K562 (cell line): ENCODE results near the gene KLHDC10. TPM values are rescaled to one million over a fixed set of nuclear protein-coding genes. Genes with fewer than 3 reads are reported as not detected.

Experiments
- DACH1 ChIP-seq: fragments of 450-650 bp; IDR thresholded peaks from 2 replicates; pipeline ENCODE4 v1.6.1; 2018; ENCODE audit not compliant: partially characterized antibody
- GATAD2B ChIP-seq: fragments of 450-650 bp; IDR thresholded peaks from 2 replicates; pipeline ENCODE4 v1.6.1; 2017; ENCODE audit warnings: mild to moderate bottlenecking, borderline replicate concordance
- HOMEZ ChIP-seq: fragments of 250-450 bp; sonication (Bioruptor Pico); IDR thresholded peaks from 2 replicates; pipeline ENCODE4 v1.4.0; 2020; ENCODE audit warnings: mild to moderate bottlenecking, moderate library complexity
- KHSRP ChIP-seq: fragments of 450-650 bp; IDR thresholded peaks from 2 replicates; pipeline ENCODE4 v1.6.1; 2017
- MGA ChIP-seq: fragments of 450-650 bp; IDR thresholded peaks from 2 replicates; pipeline ENCODE4 v1.6.1; 2016; ENCODE audit warnings: mild to moderate bottlenecking, moderate library complexity
- MITF ChIP-seq: IDR thresholded peaks from 2 replicates; pipeline ENCODE4 v1.6.1; 2014; ENCODE audit warnings: antibody characterized with exemption
- MLX ChIP-seq, 2 experiments: fragments of 450-650 bp in 1 of 2; sonication (generic) in 1 of 2; formaldehyde crosslinking; conservative IDR thresholded peaks; 2 replicates each; pipeline versions ENCODE4 v1.4.0 to v1.8.1; 2020 to 2022; ENCODE audit warnings: mild to moderate bottlenecking in 1 of 2, missing genetic modification reagents in 1 of 2
- ZBTB43 ChIP-seq: sonication (generic); formaldehyde crosslinking; IDR thresholded peaks from 2 replicates; pipeline ENCODE4 v1.8.0; 2023; ENCODE audit warnings: mild to moderate bottlenecking, missing genetic modification reagents
- ZNF444 ChIP-seq: fragments of 250-450 bp; sonication (Bioruptor Pico); IDR thresholded peaks from 2 replicates; pipeline ENCODE4 v1.4.0; 2020; ENCODE audit warnings: mild to moderate bottlenecking, moderate library complexity
- polyA plus RNA-seq, 8 experiments: library from polyadenylated mRNA; depleted of rRNA in 4 of 8; stranded (reverse) in 5 of 8; unstranded in 3 of 8; fragments of >200 nt; fragmentation: Nextera tagmentation in 2 of 8; fragmentation: Illumina TruSeq in 1 of 8; extraction: Ambion mirVana in 2 of 8; extraction: Trizol in 1 of 8; gene quantifications; 2 replicates each; pipeline versions ENCODE4 v1.2.1 to v1.2.3, GENCODE V29; 2011 to 2014; ENCODE audit warnings: inconsistent platforms in 1 of 8, missing spikeins in 1 of 8
- total RNA-seq, 7 experiments: library from RNA; depleted of rRNA in 6 of 7; stranded (reverse); fragments of >200 nt in 6 of 7; fragmentation: Illumina TruSeq in 2 of 7; extraction: Trizol in 2 of 7; gene quantifications; 2 replicates each; pipeline versions ENCODE4 v1.2.1 to v1.2.3, GENCODE V29; 2011 to 2021; ENCODE audit warnings: low replicate concordance in 1 of 7

The KLHDC10 gene
- total and polyA plus RNA-seq, 9 of the 15 experiments (the other 6 are each of a cell fraction or from before 2014, with no cell fraction given): 9.8 to 80.5 (median 31.4) TPM

- no peak for TF ChIP-seq ZBTB43
- TF ChIP-seq ZNF444 (CRISPR knock-in tag): no peak
- no peak for TF ChIP-seq MGA
- no peak for TF ChIP-seq MITF
- no peak for TF ChIP-seq HOMEZ (CRISPR knock-in tag)
- TF ChIP-seq DACH1: no peak
- TF ChIP-seq MLX (CRISPR knock-in tag; conservative IDR thresholded peaks at IDR 0.05): no peak
- TF ChIP-seq GATAD2B: peak; percentile 52
- TF ChIP-seq KHSRP: no peak
Measured at GRCh38 chr7:130071701-130072622, 1.6 kb downstream of the KLHDC10 start (continued).
